HG02840 (cell line): ENCODE measurements around the gene STK24.

Experiments used
- ATAC-seq: cut with Tn5 transposase; IDR thresholded peaks from one replicate; pipeline ENCODE4 v1.9.1; 2021; ENCODE audit warnings: mild to moderate bottlenecking, moderate library complexity, moderate number of reproducible peaks; ENCODE audit not compliant: unreplicated experiment, low FRiP score

The STK24 gene

DNA sequence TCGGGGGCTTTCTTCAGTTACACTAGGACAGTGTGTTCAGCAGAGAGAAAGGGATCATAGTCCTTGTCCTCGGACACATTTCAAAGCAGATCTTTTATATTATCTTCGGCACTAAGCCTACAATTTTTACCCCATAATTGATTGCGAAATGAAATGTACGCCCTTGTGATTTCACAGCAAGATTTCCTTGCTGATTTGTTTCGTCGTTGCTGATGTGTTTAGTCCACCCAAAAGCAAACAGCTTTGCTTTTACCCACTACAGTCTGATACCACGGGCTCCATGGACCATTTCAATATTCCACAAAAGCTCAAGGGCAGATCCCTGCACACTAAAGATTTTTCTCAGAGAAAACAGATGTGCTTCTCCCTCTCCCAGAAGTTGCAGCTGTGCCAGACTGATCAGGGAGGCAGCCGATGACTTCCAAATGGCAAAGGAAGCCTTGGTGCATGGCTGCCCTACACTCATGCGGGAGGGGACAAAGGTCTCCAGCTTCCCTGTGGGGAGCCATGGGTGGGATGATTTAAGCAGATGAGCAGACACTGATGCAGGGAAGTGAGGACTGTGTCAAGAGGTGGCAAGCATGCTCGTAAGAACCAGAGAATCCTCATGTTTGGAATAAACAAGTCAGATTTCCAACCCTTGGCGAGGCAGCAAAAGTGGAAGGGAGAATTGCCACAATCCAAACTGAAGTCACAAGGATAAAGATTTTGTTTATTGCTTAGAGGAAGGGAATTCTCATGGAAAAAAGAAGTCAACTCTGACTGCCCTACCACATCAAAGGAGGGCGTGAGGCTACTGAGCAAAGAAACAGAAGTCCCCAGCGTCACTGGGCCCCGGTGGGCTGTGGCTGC lies 81.1 kb downstream of the STK24 start:
- ATAC-seq: no peak

DNA sequence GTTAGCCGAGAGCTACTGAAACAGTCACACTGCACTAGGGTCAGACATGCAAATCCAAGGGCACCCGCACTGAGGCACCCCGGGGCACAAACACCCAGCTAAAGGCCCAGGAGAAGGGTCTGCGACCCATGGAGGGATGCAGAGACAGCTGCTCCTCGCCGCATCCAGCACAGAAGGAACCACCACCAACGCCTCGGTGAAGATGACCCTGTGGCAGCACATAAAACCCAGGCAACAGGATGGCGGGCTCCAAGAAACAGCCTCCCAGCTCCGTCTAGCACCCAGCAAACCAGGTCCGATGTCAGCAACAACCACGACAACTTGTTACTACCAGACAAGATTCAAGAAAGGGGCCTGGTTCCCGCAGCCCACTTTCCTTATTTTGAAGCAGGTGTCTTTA lies 82.1 kb downstream of the STK24 start:
- no peak for ATAC-seq

DNA sequence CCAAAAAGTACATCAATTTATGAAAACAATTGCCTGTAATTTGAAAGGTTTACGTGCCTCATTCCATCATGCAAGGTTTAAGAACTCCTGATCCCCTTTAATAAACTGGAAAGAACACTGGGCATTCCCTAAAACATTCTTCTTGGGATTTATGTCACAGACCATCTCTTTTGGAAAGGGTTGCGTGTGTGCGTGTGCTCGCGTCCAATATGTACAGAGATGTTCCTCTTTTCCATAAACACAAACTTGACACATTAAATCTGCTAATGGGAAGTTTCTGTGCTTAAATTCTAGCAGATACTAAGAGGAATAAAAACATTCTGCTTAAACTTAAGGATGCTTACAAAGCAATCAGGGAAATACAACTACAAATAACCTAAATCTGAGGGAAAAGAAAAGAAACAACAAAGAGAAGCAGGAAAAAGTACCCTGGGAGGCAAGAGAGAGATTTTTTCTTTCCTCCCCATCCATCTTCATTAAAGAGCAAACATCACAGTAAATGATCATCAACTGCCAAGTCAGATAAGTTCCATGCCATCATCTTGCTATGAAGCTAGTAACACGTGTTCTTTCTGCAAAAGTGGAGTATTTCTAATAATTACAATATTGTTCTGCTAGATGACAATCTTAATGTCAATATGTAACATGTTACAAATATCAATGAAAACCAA lies 83.7 kb downstream of the STK24 start:
- ATAC-seq: no peak

DNA sequence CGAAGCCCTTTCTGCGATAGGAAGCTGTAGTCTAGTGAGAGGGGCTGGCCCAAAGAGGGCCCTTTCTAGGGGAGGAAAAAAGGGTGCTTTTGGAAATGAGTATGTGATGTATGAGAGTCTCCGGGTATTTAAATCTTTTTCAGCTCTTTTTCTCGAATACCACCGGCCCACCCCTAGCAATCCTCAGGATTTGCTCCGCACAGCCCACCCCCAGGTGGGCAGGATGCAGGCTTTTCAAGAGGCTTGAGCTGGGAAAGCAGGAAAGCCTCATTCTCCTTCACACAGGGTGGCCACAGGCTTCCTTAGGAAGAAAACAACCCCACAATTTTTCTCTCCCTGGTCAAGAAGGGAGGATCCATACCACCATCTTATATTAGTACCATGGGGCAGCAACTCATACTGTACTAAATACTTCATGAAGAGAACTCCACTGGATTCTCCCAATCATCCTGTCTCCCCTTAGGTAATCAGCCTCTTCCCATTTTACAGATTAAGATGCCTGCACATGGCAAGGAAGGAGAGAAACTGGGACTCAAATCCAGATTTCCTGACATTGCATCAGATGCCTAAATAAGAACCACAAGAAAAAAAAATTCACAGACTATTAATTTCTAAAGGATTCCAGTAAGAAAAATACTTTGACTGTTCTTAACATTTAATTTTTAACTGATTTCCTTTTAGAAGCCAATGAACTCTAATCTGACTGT lies 84.4 kb downstream of the STK24 start:
- no peak for ATAC-seq

DNA sequence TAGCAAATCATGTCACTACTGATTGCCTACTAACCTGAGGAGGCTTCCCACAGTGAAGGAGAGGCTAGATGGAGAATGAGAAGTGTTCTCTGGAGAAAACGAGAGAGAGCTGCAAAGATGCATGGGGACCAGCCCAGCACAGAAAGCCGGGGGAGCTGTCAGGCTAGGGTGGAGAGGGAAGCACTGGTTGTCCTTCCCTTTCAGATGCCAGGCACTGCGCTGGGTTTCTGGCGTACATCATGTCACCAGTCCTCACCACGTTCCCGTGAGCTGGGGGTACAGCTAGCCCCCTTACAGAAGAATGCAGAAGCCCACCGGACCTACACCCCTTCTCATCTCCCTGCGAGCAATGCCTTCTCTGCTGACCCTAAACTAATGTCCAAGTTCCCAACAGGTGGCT lies 86.0 kb downstream of the STK24 start:
- ATAC-seq: no peak

DNA sequence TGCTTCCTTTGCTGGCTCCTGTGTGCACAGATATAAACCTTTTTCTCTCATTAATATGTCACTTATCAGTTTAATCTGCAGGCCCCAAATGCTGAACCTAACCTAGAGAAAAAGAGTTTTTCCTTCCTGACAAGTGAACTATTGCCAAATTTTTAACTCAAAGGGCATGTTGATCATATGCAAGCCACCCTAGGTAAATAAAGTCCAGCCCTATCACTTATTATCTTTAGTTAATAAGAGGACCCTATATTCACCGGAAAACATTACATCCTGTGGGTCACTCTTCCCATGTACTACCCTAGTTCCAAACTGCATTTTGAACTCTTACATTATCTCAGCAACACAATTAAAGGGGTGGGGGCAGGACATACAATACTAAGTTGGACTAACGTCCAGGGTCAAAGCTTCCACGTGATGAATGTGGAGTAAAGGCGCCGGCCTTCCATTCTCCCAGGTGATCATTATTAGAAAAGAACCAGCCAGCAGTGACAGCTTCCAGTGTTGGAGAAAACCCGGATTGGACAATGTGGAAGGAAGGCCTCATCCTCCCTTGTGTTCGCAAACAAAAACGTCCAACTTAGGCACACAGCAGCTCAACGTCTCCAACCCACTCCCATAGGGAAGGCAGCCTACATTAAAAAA lies 86.6 kb downstream of the STK24 start:
- ATAC-seq: no peak

DNA sequence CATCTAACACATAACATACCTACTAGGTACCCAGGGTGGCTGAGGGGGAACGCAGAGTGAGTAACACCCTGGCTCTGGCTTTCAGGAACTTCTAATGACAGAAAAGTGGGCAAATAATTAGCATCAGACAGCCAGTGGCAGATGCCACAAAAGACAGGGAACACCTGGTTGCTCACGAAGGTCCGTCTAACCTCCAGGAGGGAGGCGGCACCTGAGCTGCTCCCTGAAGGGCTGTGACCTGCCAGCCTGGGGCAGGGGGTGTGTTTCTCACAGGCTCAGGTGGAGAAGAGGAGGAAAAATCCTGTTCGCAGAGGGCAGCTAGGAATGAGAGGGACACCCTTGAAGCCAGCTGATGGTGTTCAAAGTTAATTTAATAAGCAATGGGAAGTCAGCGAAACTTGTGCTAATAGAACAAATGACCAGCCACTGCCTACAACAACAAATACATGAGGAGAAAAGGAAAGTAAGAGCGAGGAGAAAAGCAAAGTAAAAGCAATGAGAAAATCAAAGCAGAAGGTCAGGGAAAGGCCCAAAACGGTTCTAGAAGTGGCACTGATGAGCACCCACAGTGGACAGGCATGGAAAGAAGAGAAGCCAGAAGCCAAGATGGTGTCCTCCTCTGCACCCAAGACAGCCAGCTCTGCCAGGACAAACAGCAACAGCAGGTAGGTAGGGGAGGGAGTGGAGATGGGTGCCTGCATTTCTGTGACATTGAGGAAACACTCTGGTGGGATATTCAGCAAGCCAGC lies 87.3 kb downstream of the STK24 start:
- ATAC-seq: no peak

DNA sequence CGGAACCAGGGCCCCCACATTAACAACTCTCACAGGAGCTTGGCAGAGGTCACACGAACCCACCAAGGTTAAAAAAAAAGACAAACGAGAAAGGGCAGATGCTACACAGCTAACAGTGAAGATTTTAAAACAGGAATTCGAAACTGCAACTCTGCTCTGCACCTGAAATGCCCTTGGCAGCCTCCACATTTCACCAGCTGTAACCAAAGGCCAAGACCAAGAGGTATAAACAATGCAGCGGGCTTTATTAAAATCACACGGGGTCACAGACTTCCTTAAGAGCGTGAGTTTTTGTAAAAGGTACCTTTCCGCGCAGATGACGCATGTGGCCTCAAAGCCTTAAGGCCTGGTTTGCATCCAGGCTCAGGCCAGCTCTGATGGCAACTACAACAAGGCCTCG lies 88.2 kb downstream of the STK24 start:
- ATAC-seq: peak; percentile 52

DNA sequence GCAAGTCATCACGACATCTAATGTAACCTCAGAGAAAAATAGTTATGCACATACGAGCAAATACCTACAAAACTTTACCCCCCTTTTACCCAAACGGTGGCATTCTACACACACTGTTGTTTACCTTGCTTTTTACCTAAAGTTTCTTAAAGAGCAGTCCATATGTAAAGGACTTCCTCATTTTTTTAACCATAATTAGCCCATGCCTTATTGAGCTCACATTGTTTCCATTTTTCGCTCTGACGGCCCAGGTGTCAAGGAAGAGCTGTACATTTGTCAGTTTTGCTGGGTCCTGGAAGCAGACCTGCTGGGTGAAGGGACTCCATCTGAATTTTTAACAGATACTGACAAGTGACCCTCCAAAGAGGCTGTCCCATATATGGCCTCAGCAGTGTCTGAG lies 89.4 kb downstream of the STK24 start:
- no peak for ATAC-seq

DNA sequence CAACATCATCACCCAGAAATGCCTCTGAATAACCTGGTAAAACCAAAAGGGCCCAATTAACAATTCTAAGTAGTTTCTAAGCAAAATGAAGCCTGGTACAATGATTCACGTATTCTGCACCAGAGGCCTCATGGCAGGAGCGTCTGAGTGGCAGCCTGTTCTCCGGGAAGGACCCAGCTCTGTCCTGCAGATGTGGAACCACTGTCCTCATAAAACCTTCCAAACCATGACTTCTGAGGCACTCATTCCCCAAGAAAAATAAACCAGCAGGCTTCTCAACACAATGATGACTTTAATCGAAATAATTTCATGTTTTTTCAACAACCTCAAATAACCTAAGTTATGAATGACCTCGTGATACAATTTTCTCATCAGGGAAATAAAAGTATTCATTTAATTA lies 89.9 kb downstream of the STK24 start:
- no peak for ATAC-seq

DNA sequence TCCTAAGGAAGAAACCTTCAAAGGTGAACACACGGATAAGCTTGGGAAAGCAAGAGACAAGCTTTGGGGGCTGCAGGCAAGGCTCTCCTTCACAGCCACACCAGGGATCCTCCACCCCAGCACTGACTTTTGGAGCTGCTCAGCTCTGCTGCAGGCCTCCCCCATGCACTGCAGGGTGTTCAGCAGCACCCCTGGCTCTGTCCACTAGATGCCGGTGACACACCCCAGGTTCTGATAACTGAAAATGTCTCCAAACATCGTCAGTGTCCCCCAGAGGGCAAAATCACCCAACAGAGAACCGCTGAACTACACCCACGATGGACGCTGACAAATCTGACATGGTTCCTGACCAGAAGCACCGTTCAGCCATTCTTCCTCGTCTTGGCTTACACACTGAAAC lies 90.5 kb downstream of the STK24 start:
- no peak for ATAC-seq

DNA sequence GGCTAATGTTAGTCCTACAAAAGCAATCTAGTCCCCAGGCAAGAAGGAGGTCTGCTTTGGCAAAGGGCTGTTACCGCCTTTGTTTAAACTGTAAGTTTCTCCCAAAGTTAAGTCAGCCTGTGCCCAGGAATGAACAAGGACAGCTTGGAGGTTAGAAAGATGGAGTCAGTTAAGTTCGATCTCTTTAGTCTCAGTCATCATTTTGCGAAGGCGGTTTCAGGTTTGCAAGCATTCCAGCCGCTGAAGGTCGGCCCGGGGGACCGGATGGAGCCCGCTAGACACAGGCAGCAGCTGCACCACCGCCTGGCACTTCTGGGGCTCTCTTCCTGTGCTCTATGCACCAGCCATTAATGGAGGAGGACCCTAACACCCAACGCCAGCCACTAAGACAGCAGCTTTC lies 91.3 kb downstream of the STK24 start:
- ATAC-seq: no peak

DNA sequence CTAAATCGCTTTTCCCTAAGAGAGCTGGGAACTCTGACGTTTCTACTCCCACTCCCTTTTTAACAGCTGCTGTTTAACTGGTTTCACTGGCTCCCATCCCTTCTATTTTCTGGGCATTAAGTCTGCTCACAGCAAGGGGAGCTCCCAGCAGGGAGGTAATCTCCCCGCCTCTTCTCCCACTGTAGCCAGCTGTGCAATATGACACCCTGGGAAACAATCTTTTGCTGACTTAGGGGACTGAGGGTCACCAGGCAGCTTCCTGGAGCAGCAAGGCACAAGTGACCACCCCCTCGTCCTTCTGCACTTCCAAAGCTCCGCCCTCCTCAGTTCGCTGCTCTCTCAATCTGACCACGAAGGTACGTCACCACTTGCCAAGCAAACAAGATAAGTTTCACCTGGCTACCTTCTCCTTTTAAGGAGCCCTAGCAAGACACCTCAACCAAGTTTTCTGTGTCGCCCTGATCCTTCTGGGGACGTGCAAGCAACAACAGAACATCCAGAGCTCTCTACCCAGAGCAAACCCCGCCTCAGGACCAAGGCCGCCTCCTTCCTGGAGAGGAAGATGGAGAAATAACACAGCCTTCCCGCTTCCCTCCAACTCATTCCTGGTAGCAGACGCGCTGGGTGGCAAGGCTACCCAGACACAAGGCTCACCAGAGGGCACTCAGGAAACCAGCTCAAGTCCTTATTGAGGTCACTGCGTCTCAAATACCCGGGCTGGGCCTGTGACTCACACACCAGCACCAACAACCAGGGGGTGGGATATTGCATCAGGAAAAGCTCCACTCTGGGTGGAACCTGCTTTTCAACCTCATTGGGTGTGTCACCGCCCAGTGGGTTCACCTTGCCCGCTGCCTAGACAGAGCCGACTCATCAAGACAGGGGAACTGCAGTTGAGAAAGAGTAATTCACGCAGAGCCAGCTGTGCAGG lies 92.4 kb downstream of the STK24 start:
- no peak for ATAC-seq

DNA sequence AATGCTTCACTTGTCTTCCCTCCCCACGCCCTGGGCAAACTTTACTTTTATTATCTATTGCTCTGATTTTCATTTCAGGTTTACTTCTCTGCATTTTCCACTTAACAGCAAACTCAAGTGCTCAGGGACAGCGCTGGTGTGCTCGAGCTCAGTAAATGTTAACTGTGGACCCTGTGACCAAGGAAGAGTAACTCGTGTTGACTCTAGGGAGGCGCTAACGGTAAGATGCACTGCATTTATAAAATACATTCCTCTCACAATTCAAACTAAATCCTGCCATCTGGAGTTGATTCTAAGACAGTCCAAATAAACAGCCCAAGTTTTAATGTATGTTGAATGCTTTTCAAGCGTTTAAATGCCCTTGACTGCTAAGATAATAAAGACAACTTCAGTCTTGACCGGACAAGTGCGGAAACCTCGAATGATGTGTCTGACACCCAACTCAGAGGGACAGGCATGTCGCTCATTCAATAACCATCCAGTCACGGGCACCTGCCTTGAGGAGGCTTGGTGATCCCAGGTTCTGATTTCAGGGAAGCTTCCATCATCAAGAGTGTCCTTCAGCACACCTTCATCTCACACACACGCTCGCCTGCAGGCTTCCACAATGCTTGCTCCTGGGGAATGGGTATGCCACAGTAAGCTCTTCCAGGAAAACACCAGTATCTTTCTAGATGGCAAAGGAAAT lies 93.2 kb downstream of the STK24 start:
- no peak for ATAC-seq

DNA sequence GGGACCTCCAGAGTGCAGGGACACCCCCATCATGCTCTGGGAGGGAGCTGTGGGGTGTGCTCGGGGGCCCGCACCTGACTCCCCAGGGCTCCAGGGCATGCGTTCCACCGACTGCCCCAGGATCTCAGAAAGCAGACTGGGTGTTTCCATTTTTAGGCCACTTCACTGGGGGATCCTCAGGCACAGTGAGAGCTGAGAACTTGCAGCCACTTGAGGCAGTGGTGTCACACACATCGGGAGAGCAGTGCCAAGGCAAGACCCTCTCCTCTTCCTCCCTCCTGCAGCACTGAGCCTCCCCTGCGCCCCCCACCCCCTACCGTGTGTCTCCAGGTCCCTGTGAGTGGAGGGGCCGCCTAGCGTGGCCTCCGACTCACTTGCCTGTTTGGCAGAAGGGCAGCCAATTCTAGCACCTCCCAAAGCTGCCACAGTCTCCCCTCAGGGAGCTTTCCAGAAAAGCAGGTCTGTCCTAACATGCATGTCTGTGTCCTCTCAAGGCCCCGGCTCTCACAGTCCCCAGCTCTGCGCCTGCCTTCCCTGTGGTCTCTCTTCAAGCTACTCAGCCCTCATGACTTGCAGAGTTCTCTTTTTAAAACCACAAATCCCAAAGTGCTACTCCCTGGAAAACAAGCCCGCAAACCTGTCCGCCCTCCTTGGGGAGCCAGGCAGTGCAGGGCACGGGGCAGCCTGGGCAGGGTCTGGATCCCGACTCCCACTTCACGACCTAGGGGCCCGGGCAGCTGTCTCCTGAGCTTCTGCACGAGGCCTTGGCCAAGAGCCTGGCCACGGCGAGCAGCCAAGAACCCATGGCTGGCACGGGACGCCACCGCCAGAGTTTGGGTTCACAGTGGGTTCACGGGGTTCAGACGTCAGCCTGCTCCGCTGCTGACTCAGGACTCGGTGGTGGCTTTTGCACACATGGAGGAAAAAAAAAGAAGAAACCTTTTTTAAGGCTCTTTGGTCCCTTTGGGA lies 94.1 kb downstream of the STK24 start:
- no peak for ATAC-seq

DNA sequence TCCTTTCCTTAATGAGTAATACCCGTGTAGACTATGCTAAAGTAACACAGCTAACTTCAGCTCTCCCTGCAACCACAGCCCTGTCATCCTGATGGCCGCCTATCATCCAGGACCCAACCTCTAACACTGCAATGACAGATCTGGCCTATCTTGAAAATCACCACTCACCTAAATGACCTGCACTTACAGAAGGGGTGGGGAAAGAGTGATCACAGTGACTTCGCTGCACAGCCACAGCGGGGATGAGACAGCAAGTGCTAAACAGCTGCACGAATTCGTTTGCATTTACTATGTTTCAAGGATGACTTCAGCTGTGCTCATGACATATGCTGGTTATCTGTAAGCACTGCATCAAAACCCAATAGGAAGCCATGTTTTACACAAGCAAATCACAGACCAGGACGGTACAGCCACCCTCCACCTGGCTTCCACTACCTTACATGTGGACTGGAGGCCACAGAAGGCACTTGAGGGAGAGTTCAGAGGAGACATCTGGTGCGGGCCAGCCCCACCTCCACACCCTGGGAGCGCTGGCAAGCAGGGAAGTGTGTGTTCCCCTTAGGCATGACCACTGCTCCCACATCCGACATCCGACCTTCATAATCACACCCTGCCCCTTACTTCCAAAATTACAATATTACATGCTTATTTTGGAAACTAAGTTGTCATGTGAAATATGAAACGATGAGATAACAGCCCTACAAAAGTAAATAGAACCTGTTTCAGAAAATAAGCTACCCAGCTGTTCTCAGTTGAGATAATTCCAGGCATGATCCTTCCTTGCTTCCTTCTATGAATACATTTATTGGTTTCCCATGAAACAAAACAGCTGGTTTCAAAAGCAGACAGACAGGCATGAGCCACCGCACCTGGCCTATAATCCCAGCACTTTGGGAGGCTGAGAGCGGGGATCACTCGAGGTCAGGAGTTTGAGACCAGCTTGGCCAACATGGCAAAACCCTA lies 95.7 kb downstream of the STK24 start:
- peak; percentile 40 for ATAC-seq
